ENCODE results near the gene SLC17A9.

DNA sequence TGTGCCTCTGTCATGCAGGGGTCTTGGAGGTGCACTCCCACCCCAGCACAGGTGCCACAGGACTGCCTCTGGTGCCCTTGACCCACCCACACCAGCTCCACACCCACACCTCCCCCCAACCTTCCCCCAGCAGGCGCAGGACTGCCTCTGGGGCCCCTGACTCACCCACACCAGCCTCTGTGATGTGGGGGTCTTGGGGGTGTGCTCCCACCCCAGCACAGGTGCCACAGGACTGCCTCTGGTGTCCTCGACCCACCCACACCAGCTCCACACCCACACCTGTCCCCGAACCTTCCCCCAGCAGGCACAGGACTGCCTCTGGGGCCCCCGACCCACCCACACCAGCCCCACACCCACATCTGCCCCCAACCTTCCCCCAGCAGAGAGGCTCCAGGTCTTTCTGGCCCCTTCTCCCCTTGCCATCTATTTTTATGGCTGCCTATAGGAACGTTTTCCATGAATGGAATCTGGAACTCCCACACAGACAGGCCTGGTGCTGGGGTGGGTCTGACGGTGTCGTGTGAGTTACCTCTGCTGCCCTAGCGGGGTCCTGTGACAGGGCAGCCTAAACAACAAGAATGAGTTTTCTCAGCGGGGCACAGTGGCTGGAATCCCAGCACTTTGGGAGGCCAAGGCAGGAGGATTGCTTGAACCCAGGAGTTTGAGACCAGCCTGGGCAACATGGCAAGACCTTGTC lies 23.5 kb downstream of the SLC17A9 start:
- no peak for TF ChIP-seq POLR2A (IDR thresholded peaks at IDR 0.05)
- TF ChIP-seq, protein P1, sequence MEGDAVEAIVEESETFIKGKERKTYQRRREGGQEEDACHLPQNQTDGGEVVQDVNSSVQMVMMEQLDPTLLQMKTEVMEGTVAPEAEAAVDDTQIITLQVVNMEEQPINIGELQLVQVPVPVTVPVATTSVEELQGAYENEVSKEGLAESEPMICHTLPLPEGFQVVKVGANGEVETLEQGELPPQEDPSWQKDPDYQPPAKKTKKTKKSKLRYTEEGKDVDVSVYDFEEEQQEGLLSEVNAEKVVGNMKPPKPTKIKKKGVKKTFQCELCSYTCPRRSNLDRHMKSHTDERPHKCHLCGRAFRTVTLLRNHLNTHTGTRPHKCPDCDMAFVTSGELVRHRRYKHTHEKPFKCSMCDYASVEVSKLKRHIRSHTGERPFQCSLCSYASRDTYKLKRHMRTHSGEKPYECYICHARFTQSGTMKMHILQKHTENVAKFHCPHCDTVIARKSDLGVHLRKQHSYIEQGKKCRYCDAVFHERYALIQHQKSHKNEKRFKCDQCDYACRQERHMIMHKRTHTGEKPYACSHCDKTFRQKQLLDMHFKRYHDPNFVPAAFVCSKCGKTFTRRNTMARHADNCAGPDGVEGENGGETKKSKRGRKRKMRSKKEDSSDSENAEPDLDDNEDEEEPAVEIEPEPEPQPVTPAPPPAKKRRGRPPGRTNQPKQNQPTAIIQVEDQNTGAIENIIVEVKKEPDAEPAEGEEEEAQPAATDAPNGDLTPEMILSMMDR (IDR thresholded peaks at IDR 0.05): no peak

All from adrenal gland (tissue), 5 donors.